Hepatocyte (in vitro differentiated cells): ENCODE measurements around the gene SLFN14.

Experiments
- CTCF ChIP-seq: fragments of 200-600 bp; sonication (generic); IDR thresholded peaks from 2 replicates; pipeline ENCODE4 v1.5.1; 2016; ENCODE audit warnings: antibody characterized with exemption, mild to moderate bottlenecking; ENCODE audit not compliant: poor library complexity
- EZH2 ChIP-seq: fragments of 200-600 bp; sonication (generic); IDR thresholded peaks from 2 replicates; pipeline ENCODE4 v1.6.1; 2016; ENCODE audit warnings: antibody characterized with exemption, mild to moderate bottlenecking, borderline replicate concordance
- EZH2phosphoT487 ChIP-seq: fragments of 200-600 bp; sonication (generic); IDR thresholded peaks from one replicate; pipeline ENCODE4 v1.6.1; 2018; ENCODE audit warnings: antibody characterized with exemption, mild to moderate bottlenecking, low read depth, moderate library complexity; ENCODE audit not compliant: unreplicated experiment, severe bottlenecking

GRCh38 chr17:35519906-35520442 lies 40.6 kb downstream of the SLFN14 start:
- TF ChIP-seq EZH2phosphoT487 (no peak), CTCF (no peak), EZH2 (no peak)
